IMR-90 (cell line): Measurements from ENCODE around the gene FRMD1. TPM values are rescaled to one million over a fixed set of nuclear protein-coding genes. Genes with fewer than 3 reads are reported as not detected.

Experiments used
- ATAC-seq: fragments of 200-7000 bp; cut with Tn5 transposase; 2 replicates; pipeline ENCODE4 v1.9.1; 2020; ENCODE audit warnings: low read depth, mild to moderate bottlenecking, moderate library complexity
- BruUV-seq: library from RNA; stranded (reverse); fragments of 400-500 nt; replicated peaks from 2 replicates; lab custom pipeline; 2021; lab: Mats Ljungman, UMichigan
- CTCF ChIA-PET: fragments of 300-600 bp; formaldehyde crosslinking; extraction: SDS; loops from one replicate; lab custom pipeline; 2021; ENCODE audit warnings: antibody characterized with exemption; lab: Yijun Ruan, JAX
- POLR2A ChIA-PET: fragments of 300-600 bp; sonication (Branson Sonifier 250); formaldehyde crosslinking; loops from one replicate; lab custom pipeline; 2022; ENCODE audit warnings: antibody characterized with exemption; ENCODE audit not compliant: unreplicated experiment; lab: Charles Lee
- DNase-seq: peaks from one replicate; pipeline ENCODE4 v3.0.0; 2013
- H2AFZ ChIP-seq: replicated peaks from 2 replicates; pipeline ENCODE3; 2013; ENCODE audit warnings: low read length, mild to moderate bottlenecking; ENCODE audit not compliant: poor library complexity
- H2AK5ac ChIP-seq: 2 replicates; pipeline ENCODE4 v1.6.1; 2013; ENCODE audit warnings: low read depth, low read length, inconsistent platforms
- H2AK9ac ChIP-seq: replicated peaks from 2 replicates; pipeline ENCODE3; 2013; ENCODE audit warnings: mild to moderate bottlenecking, low read depth, low read length, moderate library complexity; ENCODE audit not compliant: poor library complexity
- H2BK120ac ChIP-seq: 2 replicates; pipeline ENCODE4 v1.6.1; 2013; ENCODE audit warnings: low read depth, low read length, inconsistent platforms
- H2BK15ac ChIP-seq: 3 replicates; pipeline ENCODE4 v1.6.1; 2013; ENCODE audit warnings: low read depth, low read length, inconsistent platforms
- H2BK20ac ChIP-seq: 2 replicates; pipeline ENCODE4 v1.6.1; 2013; ENCODE audit warnings: low read depth, mild to moderate bottlenecking, inconsistent platforms, low read length, moderate library complexity
- H2BK5ac ChIP-seq: 2 replicates; pipeline ENCODE4 v1.6.1; 2013; ENCODE audit warnings: mild to moderate bottlenecking, low read depth, low read length, inconsistent platforms; ENCODE audit not compliant: poor library complexity, severe bottlenecking
- H3K14ac ChIP-seq: replicated peaks from 2 replicates; pipeline ENCODE4 v1.6.1; 2013; ENCODE audit warnings: low read depth, low read length, inconsistent platforms
- H3K18ac ChIP-seq: 2 replicates; pipeline ENCODE4 v1.6.1; 2013; ENCODE audit warnings: low read depth, low read length, control low read depth
- H3K23ac ChIP-seq: 2 replicates; pipeline ENCODE4 v1.6.1; 2013; ENCODE audit warnings: low read depth, low read length, inconsistent platforms
- H3K27ac ChIP-seq: 2 replicates; pipeline ENCODE4 v1.5.1; 2013; ENCODE audit warnings: mild to moderate bottlenecking, control low read depth, low read length; ENCODE audit not compliant: insufficient read depth
- H3K27me3 ChIP-seq: 2 replicates; pipeline ENCODE4 v1.6.1; 2013; ENCODE audit warnings: low read length; ENCODE audit not compliant: control insufficient read depth, insufficient read depth
- H3K36me3 ChIP-seq: 2 replicates; pipeline ENCODE4 v1.6.1; 2013; ENCODE audit warnings: low read length, mixed read lengths; ENCODE audit not compliant: control insufficient read depth, insufficient read depth
- H3K4ac ChIP-seq: 2 replicates; pipeline ENCODE4 v1.6.1; 2013; ENCODE audit warnings: low read depth, low read length, inconsistent platforms
- H3K4me1 ChIP-seq: 2 replicates; pipeline ENCODE4 v1.6.1; 2013; ENCODE audit warnings: low read length, mixed read lengths; ENCODE audit not compliant: control insufficient read depth, insufficient read depth
- H3K4me2 ChIP-seq: 2 replicates; pipeline ENCODE4 v1.6.1; 2013; ENCODE audit warnings: low read depth, mild to moderate bottlenecking, control low read depth, low read length, moderate library complexity
- H3K4me3 ChIP-seq: 2 replicates; pipeline ENCODE4 v1.5.1; 2013; ENCODE audit warnings: low read depth, mild to moderate bottlenecking, control low read depth, low read length, moderate library complexity; ENCODE audit not compliant: insufficient read depth
- H3K56ac ChIP-seq: 2 replicates; pipeline ENCODE4 v1.6.1; 2013; ENCODE audit warnings: low read length, inconsistent platforms; ENCODE audit not compliant: insufficient read depth; ENCODE audit errors: extremely low read depth
- H3K79me1 ChIP-seq, 2 experiments: 2 replicates each; pipeline ENCODE4 v1.6.1; 2013; ENCODE audit warnings: low read length in 2 of 2, inconsistent platforms in 1 of 2, low read depth in 1 of 2
- H3K9ac ChIP-seq: 2 replicates; pipeline ENCODE4 v1.6.1; 2013; ENCODE audit warnings: low read depth, low read length, control low read depth
- H3K9me1 ChIP-seq: 2 replicates; pipeline ENCODE4 v1.6.1; 2013; ENCODE audit warnings: low read length, inconsistent platforms; ENCODE audit not compliant: insufficient read depth
- H3K9me3 ChIP-seq: 2 replicates; pipeline ENCODE4 v1.6.1; 2013; ENCODE audit warnings: low read length; ENCODE audit not compliant: control insufficient read depth, insufficient read depth
- H4K20me1 ChIP-seq: 2 replicates; pipeline ENCODE4 v1.6.1; 2013; ENCODE audit warnings: low read length, inconsistent platforms; ENCODE audit not compliant: insufficient read depth
- H4K5ac ChIP-seq: 2 replicates; pipeline ENCODE4 v1.6.1; 2013; ENCODE audit warnings: mild to moderate bottlenecking, low read depth, low read length, control low read depth
- H4K8ac ChIP-seq, 2 experiments: 2 replicates each; pipeline ENCODE4 v1.6.1; 2013; ENCODE audit warnings: low read depth in 2 of 2, low read length in 2 of 2, control low read depth in 1 of 2, inconsistent platforms in 1 of 2
- H4K91ac ChIP-seq: 2 replicates; pipeline ENCODE4 v1.6.1; 2013; ENCODE audit warnings: low read depth, low read length, inconsistent platforms; ENCODE audit not compliant: insufficient read depth
- BHLHE40 ChIP-seq: fragments of 150-350 bp; IDR thresholded peaks from 2 replicates; pipeline ENCODE4 v1.6.1; 2016; ENCODE audit warnings: mild to moderate bottlenecking, low read depth, low read length
- CHD1 ChIP-seq: IDR thresholded peaks from 2 replicates; pipeline ENCODE4 v1.6.1; 2012; ENCODE audit warnings: low read depth, low read length, improper control_type of control experiment
- MAFK ChIP-seq: IDR thresholded peaks from 2 replicates; pipeline ENCODE4 v1.6.1; 2012; ENCODE audit warnings: low read depth, low read length, improper control_type of control experiment
- MXI1 ChIP-seq: IDR thresholded peaks from 2 replicates; pipeline ENCODE4 v1.6.1; 2012; ENCODE audit warnings: low read depth, mild to moderate bottlenecking, low read length, moderate library complexity, borderline replicate concordance
- NFE2L2 ChIP-seq: fragments of 150-350 bp; IDR thresholded peaks from 2 replicates; pipeline ENCODE4 v1.6.1; 2016; ENCODE audit warnings: low read depth, mild to moderate bottlenecking, low read length
- POLR2A ChIP-seq: IDR thresholded peaks from 2 replicates; pipeline ENCODE4 v1.6.1; 2012; ENCODE audit warnings: mild to moderate bottlenecking, low read depth, low read length
- RAD21 ChIP-seq: IDR thresholded peaks from 2 replicates; pipeline ENCODE4 v1.6.1; 2012; ENCODE audit warnings: low read length, improper control_type of control experiment
- RCOR1 ChIP-seq: IDR thresholded peaks from 2 replicates; pipeline ENCODE4 v1.6.1; 2012; ENCODE audit warnings: mild to moderate bottlenecking, low read length, improper control_type of control experiment; ENCODE audit not compliant: insufficient replicate concordance
- RFX5 ChIP-seq: IDR thresholded peaks from 2 replicates; pipeline ENCODE4 v1.8.0; 2012; ENCODE audit warnings: low read depth, mild to moderate bottlenecking, low read length, moderate library complexity
- SMC3 ChIP-seq: fragments of 150-350 bp; IDR thresholded peaks from 2 replicates; pipeline ENCODE4 v1.6.1; 2016; ENCODE audit warnings: low read depth, mild to moderate bottlenecking, antibody characterized with exemption, low read length, moderate library complexity
- USF2 ChIP-seq: fragments of 150-350 bp; IDR thresholded peaks from 2 replicates; pipeline ENCODE4 v1.6.1; 2017; ENCODE audit warnings: mild to moderate bottlenecking, antibody characterized with exemption, low read length, low read depth
- WGBS, 2 experiments: methylation state at CpG; one replicate each; pipeline versions ENCODE4 v1.1.5 to v1.1.7; 2013; ENCODE audit warnings: missing lambda C conversion rate in 2 of 2; ENCODE audit not compliant: insufficient read length in 1 of 2; ENCODE audit errors: extremely low coverage in 2 of 2; 5-methylcytosine and 5-hydroxymethylcytosine counted together
- dilution Hi-C: fragments of 300-500 bp; cut with HindIII; formaldehyde crosslinking; loops from one replicate; pipeline ENCODE4 v1.14.3; 2018; ENCODE audit warnings: low sequenced_read_pairs; ENCODE audit not compliant: unreplicated experiment
- in situ Hi-C: fragments of 300-500 bp; cut with MboI; formaldehyde crosslinking; loops from 3 replicates; pipeline ENCODE4 v1.14.3; 2019; ENCODE audit warnings: low sequenced_read_pairs, inconsistent platforms, mixed read lengths
- intact Hi-C: fragments of 100-400 bp; cut with micrococcal nuclease; formaldehyde crosslinking; loops from 2 replicates; pipeline ENCODE4 v1.10.0; 2022
- polyA plus RNA-seq, 3 experiments: library from polyadenylated mRNA; depleted of rRNA; stranded (reverse); fragments of >200 nt; gene quantifications; 2 replicates each; pipeline ENCODE4 v1.2.3, GENCODE V29; 2012; ENCODE audit warnings: low replicate concordance in 1 of 3
- total RNA-seq: library from RNA; depleted of rRNA; stranded (reverse); fragments of >200 nt; gene quantifications from 2 replicates; pipeline ENCODE4 v1.2.3, GENCODE V29; 2012

The FRMD1 gene
- total and polyA plus RNA-seq, 2 of the 4 experiments (the other 2 are of a cell fraction), result not detected

DNA sequence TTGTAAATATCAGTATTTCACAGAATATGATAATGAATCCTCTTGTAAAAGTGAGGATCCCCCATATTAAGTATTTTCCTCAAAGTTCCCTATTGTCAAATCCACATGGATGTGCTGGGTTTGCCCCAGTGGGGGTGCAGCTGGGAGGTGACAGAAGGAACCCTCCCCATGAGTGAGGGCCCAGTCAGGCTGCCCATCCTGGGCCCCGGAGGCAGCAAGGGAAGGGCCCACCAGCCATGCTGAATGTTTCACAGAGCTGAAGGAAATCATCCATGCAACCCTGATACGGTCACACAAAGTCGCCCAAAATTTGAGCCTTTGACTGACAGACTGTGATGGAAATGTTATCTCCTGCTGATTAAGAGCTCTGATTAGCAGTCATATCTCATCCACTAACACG is 39.7 kb downstream of the FRMD1 start:
- Histone ChIP-seq H2BK120ac (no peak overlapping the region), H2BK20ac (no peak overlapping the region), H3K9me1 (no peaks in the 10 kb centered on the region), H3K4me1 (peaks cover 4% of the 10 kb centered on the region; the same call in 1 of the 2 replicates), H2BK5ac (no peak overlapping the region), H2BK15ac (no peak overlapping the region), H3K4me3 (no peak overlapping the region), H4K5ac (no peak overlapping the region), H3K23ac (no peak overlapping the region), H3K9ac (no peak overlapping the region), H3K56ac (no peak overlapping the region), H4K91ac (no peak overlapping the region), H3K27ac (no peak overlapping the region), H2AK9ac (no peak overlapping the region), H3K27me3 (no peaks in the 10 kb centered on the region), H3K79me1 (no peaks in the 10 kb centered on the region), H3K9me3 (peaks cover 3% of the 10 kb centered on the region; the same call in 1 of the 2 replicates), H3K36me3 (no peaks in the 10 kb centered on the region), H4K8ac (no peak overlapping the region), H3K4me2 (no peak overlapping the region), H2AFZ (no peak overlapping the region), H2AK5ac (no peak overlapping the region), H3K4ac (no peak overlapping the region), H3K14ac (no peak overlapping the region), H4K20me1 (no peaks in the 10 kb centered on the region), H3K18ac (no peak overlapping the region)
- dilution Hi-C loops, result no loop called here
- BruUV-seq, result no TSS peak
- no CpG with 5 or more reads among the region's 4 CpGs for WGBS, 2 experiments
- ATAC-seq (no peak), DNase-seq (no peak)
- CTCF ChIA-PET, result interaction anchor here (0.6 kb wide), 1 partner anchor 1426 kb away, joined by 3 read pairs; no protein-coding TSS in a partner anchor
- TF ChIP-seq MXI1 (no peak), SMC3 (no peak), MAFK (no peak), RAD21 (no peak), RFX5 (no peak), CHD1 (no peak), NFE2L2 (no peak), POLR2A (no peak), BHLHE40 (no peak), USF2 (no peak), RCOR1 (no peak)
- in situ Hi-C loops, result no loop called here
- POLR2A ChIA-PET, result no interaction called here
- intact Hi-C loops, result loop anchor here (10.0 kb wide), 2 partner anchors 84 to 214 kb away; partner anchors contain the start of gene AFDN
